ENCODE measurements around the gene EPB41L4B.

Gene EPB41L4B

DNA sequence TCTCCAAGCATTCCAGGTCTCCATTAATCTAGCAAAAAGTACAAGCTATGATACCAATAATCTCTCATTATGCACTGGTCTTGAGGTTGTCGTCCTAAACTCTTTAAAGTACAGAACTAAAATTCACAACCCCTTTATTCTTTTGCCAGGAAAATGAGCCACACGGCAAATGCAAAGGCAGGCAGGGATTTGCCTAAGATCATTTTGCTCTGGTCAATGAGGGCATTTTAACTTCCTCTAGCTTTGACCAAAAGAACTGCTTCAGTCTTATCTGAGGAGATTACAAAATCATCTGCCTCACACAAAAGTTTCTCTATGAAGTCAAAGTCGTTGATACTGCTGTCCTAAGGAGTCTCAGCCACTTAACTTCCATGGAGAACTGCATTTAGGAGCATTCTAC, 51.8 kb downstream of the EPB41L4B start:
- no peak for DNase-seq

DNA sequence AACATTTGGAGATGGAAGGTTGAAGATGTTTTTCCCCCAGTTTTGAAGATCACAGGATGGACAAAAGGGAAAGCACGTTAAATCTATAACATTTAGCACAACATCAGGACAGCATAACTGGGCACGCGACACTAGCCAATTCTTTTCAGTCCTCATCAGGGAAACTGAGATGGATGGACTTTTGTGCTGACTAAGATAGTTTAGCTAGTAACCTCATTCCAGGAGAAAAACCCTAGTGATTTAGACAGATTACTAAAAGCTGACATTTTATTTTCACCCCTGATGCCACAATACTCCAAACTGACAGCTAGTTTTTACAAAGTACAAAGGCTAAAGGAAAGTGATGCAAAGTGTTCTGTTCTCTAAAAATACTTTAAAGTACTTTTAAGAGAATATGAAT, 53.3 kb downstream of the EPB41L4B start:
- DNase-seq = no peak

- no peak for DNase-seq
Observed at GRCh38 chr9:109264877-109265587, 55.8 kb downstream of the EPB41L4B start.

DNA sequence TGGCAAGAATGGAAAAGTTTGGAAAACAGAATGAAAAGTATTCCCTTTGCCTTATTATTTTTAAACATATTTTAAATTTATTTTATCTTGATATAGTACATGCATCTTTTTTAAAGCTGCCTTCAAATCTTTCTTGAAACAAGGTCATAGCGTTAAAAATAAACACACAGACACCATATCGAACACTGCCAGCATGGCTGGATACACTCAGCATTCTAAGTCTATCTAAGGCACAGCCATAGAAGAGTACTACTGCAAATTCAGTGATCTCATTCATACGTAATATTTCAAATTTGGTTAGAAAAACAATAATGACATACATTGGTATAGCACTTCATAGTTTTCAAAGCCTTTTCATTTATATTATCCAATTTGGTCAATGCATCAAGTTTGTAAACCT, 57.5 kb downstream of the EPB41L4B start:
- DNase-seq = no peak

GRCh38 chr9:109258481-109259302, 62.2 kb downstream of the EPB41L4B start:
- DNase-seq = no peak

DNA sequence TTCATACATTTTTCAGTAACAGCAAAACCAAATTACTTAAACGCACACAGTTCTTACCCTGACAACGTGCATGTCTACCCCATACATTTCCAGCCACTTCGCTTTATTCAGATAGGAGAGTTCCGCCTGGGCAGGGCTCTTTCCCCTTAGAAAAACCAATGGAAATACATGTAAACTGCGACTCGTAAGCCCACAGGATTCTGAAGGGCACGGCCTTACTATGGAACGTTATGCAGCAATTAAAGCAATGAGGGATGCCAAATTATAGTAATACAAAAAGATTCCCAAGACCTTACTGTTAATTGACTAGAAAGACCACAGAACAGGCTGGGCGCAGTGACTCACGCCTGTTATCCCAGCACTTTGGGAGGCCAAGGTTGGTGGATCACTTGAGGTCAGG, 64.5 kb downstream of the EPB41L4B start:
- no peak for DNase-seq

DNA sequence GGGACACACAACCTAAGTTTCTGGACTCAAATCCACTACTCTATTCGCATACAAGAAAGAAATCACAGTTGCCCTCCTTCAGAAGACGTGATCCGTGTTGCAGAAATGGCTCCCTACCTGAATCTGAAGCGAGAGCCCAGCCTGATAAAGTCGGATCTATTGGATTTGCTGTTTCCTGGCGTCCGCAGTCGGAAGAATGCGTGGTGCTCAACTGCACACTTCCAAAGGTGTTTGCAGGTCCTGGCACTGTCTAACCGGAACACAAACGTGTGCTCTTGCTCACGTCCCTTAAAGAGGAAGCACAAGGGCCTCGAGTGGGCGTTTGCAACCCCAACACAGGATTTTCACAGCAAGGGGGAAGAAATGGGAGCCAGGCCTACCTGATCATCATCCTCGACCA, 65.5 kb downstream of the EPB41L4B start:
- DNase-seq = no peak

- DNase-seq = no peak
Observed at GRCh38 chr9:109254317-109254716, 66.5 kb downstream of the EPB41L4B start.

GRCh38 chr9:109253637-109254284, 67.1 kb downstream of the EPB41L4B start:
- no peak for DNase-seq

DNA sequence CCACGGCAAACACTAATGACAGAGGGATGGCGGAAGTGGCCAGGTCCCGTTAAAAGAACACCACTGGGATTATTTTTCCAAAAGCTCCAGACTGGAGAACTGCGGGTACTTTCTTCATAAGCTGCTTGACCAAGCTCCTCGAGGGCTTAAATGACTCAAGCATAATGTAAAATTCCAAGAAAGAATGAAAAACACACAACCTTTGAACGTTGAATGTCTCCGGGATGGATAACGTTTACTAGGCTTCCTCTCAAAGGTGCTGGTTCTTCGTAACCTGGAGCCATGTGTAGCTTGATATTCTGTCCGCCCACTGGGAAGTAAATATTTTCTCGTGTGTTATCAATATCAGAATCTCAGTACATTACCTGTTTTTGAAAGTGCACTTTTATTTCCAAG, 67.6 kb downstream of the EPB41L4B start:
- no peak for DNase-seq

DNA sequence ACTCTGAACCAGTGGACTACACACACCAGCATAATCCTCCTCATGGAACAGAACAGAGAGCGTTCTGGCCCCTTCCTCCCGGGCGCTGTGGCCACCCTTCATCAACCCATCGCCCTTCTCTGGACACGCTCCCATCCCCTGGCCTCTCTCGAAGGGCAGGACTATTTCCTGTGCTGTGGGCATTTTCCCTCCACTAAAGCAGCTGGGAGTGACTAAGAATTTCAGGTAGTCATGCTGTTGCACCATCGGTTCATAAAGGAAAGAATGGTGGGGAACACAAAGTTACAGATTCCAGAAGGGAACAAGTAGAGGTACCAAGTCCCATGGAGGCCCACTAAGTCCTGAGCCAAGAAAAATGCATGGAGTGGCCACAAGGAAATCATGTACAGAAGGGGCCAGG, 68.6 kb downstream of the EPB41L4B start:
- no peak for DNase-seq

GRCh38 chr9:109251776-109252106, 69.1 kb downstream of the EPB41L4B start:
- DNase-seq = no peak

GRCh38 chr9:109251080-109251775, 69.6 kb downstream of the EPB41L4B start:
- no peak for DNase-seq

GRCh38 chr9:109250771-109251079, 70.1 kb downstream of the EPB41L4B start:
- no peak for DNase-seq

- DNase-seq = no peak
Observed at GRCh38 chr9:109250311-109250741, 70.5 kb downstream of the EPB41L4B start.

GRCh38 chr9:109249615-109250014, 71.2 kb downstream of the EPB41L4B start:
- no peak for DNase-seq

DNA sequence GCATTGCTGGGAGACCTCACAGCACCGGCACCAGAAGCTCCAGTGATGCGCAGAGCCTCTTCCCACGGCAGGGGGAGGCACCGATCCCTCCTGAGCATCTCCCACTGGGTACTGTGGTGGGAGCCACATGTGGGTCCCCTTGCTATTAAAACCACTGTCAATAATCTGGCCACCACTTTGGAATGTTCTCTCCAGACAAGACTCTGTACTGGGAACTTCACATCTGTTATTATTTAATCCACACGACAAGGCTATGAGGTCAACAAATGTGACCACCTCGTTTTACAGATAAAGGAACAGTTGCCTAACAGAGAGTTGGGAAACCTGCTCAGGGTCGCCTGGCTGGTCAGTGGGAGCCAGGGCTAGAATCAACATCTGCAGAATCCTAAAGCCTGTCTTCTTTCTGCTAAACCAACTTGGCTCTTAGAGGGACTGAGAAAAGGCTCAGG, 72.7 kb downstream of the EPB41L4B start:
- DNase-seq = no peak

DNA sequence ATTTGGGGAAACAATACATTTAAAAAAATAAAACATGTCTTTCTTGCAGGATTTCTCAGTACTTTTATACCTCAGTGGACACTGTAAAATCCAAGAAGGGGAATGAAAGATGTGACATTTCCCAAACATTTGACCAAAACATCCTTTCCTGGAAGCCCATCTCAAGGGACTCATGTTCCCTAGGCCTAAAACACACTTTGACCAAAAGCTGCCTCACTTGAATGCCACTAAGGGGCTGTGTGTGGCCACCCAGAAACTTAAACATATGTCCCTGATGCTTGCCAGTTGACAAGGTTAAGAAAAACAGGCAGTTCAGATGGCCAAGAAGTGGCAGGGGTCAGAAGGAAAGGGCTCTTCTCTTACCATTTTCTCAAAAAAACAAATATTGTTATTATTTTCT, 73.6 kb downstream of the EPB41L4B start:
- no peak for DNase-seq

DNA sequence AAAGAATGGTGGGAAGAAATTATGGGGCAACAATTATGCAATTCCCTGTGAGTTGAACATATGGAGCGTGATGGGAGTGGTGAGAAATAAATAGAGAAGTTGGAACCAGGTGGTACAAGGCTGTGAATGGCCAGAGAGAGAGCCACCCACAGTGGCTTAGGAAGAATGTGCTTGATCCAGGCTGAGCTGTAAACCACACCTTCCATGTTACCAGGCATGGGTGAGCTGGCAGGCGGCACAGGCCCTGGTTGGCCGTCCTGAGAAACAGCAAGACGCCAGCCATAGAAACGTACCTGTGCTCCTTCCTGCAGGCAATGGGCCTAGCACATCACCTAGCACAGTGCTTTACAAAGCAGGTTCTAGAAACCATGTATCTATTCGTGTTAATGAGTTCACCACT, 74.3 kb downstream of the EPB41L4B start:
- DNase-seq = no peak

DNA sequence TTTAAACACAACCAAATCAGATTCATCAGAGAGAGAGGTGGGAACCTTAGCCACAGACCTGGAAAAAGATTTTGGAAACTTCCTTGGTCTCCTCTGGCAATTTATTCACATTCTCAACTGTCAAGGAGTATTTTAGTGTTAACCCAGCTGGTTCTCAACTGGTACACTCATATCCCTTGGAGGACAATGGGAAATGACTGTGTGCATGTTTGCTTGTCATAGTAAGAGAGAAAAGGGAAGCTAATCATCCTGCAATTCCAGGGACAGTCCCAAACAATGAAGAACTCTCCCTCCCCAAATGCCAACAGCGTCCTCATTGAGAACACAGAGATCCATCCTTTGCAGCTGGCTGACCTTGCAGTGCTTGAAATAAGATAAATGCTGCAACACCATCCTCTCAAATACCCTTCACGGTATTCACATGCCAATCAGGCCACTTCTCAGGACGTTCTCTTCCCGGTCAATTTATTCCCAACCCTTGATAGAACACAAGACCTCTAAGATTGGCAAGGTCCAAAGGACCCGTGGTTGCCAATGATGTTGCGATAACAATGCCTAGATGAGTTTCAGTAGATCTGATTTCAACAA, 75.5 kb downstream of the EPB41L4B start:
- DNase-seq = no peak

GRCh38 chr9:109244179-109245132, 76.4 kb downstream of the EPB41L4B start:
- peak; percentile 51 for DNase-seq

DNA sequence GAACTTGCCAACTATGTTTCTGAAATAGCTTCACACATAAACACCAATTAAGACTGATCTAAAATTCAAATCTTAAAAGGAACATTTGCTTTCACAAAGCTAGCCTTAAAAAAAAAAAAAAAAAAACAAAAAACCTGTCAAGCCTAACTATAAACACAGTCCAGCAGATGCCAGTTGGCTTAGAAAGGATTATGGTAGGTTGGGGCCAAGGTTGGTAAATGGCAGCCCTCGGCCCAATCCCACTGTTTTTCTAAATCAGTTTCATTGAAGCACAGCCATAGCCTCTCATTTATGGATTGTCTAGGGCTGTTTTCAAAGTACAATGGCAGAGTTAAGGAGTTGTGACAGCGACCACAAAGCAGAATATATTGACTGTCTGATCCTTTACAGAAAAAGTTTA, 78.1 kb downstream of the EPB41L4B start:
- no peak for DNase-seq
